Measurements from ENCODE around the gene BRD9. TPM values are rescaled to one million over a fixed set of nuclear protein-coding genes. Genes with fewer than 3 reads are reported as not detected.

Gene BRD9
- total and polyA plus RNA-seq, 8 donors, result 37.9 to 60.6 (median 48.1) TPM

- H3K4me3 ChIP-seq, result no peak overlapping the region
- peaks cover 0 to 72% of the 10 kb centered on the region in 2 donors for H3K36me3 ChIP-seq
- no peak for TF ChIP-seq CTCF (IDR thresholded peaks at IDR 0.05)
- DNase-seq (no peak), ATAC-seq (no peak)
- no peaks in the 10 kb centered on the region for H3K27me3 ChIP-seq
- intact Hi-C loops (cut with DNase I), result no loop called here
- no peaks in the 10 kb centered on the region for H3K9me3 ChIP-seq
- H3K4me1 ChIP-seq, result peaks cover 5 to 30% of the 10 kb centered on the region in 2 donors
- no peak overlapping the region for H3K27ac ChIP-seq
Observed at GRCh38 chr5:889075-889710, 3.4 kb downstream of the BRD9 start.

GRCh38 chr5:888638-889035, 4.0 kb downstream of the BRD9 start:
- Histone ChIP-seq H3K4me1 (peaks cover 5 to 30% of the 10 kb centered on the region in 2 donors), H3K4me3 (no peak overlapping the region), H3K36me3 (peaks cover 3 to 78% of the 10 kb centered on the region in 2 donors), H3K27me3 (no peaks in the 10 kb centered on the region), H3K9me3 (no peaks in the 10 kb centered on the region), H3K27ac (no peak overlapping the region)
- ATAC-seq, result no peak
- intact Hi-C loops (cut with DNase I), result no loop called here
- no peak for DNase-seq
- no peak for TF ChIP-seq CTCF (IDR thresholded peaks at IDR 0.05)

GRCh38 chr5:887947-888637, 4.5 kb downstream of the BRD9 start:
- no peak overlapping the region for H3K27ac ChIP-seq
- no peaks in the 10 kb centered on the region for H3K9me3 ChIP-seq
- DNase-seq, result no peak
- TF ChIP-seq CTCF (IDR thresholded peaks at IDR 0.05), result no peak
- intact Hi-C loops (cut with DNase I), result no loop called here
- peaks cover 5 to 25% of the 10 kb centered on the region in 2 donors for H3K4me1 ChIP-seq
- H3K36me3 ChIP-seq, result peaks cover 3 to 83% of the 10 kb centered on the region in 2 donors
- H3K4me3 ChIP-seq, result no peak overlapping the region
- no peak for ATAC-seq
- H3K27me3 ChIP-seq, result no peaks in the 10 kb centered on the region

GRCh38 chr5:886716-887325, 5.8 kb downstream of the BRD9 start:
- Histone ChIP-seq H3K4me3 (no peak overlapping the region), H3K36me3 (peaks cover 3 to 96% of the 10 kb centered on the region in 2 donors), H3K9me3 (no peaks in the 10 kb centered on the region), H3K27ac (no peak overlapping the region), H3K4me1 (peaks cover 5 to 18% of the 10 kb centered on the region in 2 donors), H3K27me3 (no peaks in the 10 kb centered on the region)
- ATAC-seq (no peak), DNase-seq (no peak)
- TF ChIP-seq CTCF (IDR thresholded peaks at IDR 0.05), result no peak
- intact Hi-C loops (cut with DNase I), result no loop called here

- no peak for TF ChIP-seq CTCF (IDR thresholded peaks at IDR 0.05)
- Histone ChIP-seq H3K4me3 (no peak overlapping the region), H3K27ac (no peak overlapping the region), H3K4me1 (peaks cover 0 to 11% of the 10 kb centered on the region in 2 donors), H3K36me3 (peaks cover 3 to 100% of the 10 kb centered on the region in 2 donors), H3K27me3 (no peaks in the 10 kb centered on the region), H3K9me3 (no peaks in the 10 kb centered on the region)
- ATAC-seq (no peak), DNase-seq (no peak)
- intact Hi-C loops (cut with DNase I), result no loop called here
Observed at GRCh38 chr5:886036-886435, 6.6 kb downstream of the BRD9 start.
